ENCODE measurements around the gene SRRM3.

Gene SRRM3

GRCh38 chr7:76252021-76252420 is 50.3 kb downstream of the SRRM3 start:
- H3F3A ChIP-seq (ENCODE audit: insufficient read depth, low read length), result no peaks in the 10 kb centered on the region
- no peak overlapping the region for H3K4me3 ChIP-seq (ENCODE audit: low read depth, low read length, poor library complexity, severe bottlenecking)
- H3K9me2 ChIP-seq (ENCODE audit: low read depth, low read length), result no peaks in the 10 kb centered on the region
- H3K36me3 ChIP-seq (ENCODE audit: insufficient read depth, low read length), result no peaks in the 10 kb centered on the region
- H3K4me1 ChIP-seq (ENCODE audit: insufficient read depth, low read length, severe bottlenecking), result no peaks in the 10 kb centered on the region
- TF ChIP-seq EZH2 (IDR thresholded peaks at IDR 0.05; ENCODE audit: borderline replicate concordance, low read length), result no peak
- TF ChIP-seq, protein P1, sequence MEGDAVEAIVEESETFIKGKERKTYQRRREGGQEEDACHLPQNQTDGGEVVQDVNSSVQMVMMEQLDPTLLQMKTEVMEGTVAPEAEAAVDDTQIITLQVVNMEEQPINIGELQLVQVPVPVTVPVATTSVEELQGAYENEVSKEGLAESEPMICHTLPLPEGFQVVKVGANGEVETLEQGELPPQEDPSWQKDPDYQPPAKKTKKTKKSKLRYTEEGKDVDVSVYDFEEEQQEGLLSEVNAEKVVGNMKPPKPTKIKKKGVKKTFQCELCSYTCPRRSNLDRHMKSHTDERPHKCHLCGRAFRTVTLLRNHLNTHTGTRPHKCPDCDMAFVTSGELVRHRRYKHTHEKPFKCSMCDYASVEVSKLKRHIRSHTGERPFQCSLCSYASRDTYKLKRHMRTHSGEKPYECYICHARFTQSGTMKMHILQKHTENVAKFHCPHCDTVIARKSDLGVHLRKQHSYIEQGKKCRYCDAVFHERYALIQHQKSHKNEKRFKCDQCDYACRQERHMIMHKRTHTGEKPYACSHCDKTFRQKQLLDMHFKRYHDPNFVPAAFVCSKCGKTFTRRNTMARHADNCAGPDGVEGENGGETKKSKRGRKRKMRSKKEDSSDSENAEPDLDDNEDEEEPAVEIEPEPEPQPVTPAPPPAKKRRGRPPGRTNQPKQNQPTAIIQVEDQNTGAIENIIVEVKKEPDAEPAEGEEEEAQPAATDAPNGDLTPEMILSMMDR (IDR thresholded peaks at IDR 0.05; ENCODE audit: low read length), result no peak
- peaks cover 11% of the 10 kb centered on the region for H3K27me3 ChIP-seq (ENCODE audit: insufficient read depth, low read length)
- H3K79me2 ChIP-seq (ENCODE audit: insufficient read depth, low read length), result no peaks in the 10 kb centered on the region
- H2AFZ ChIP-seq (ENCODE audit: low read length), result no peak overlapping the region
- no peak overlapping the region for H3K9ac ChIP-seq (ENCODE audit: low read length)
- no peak overlapping the region for H3K4me2 ChIP-seq (ENCODE audit: low read length)
- no peaks in the 10 kb centered on the region for H4K20me1 ChIP-seq (ENCODE audit: insufficient read depth, low read length)
- H3K9me3 ChIP-seq (ENCODE audit: low read length), result no peaks in the 10 kb centered on the region
- H3K27ac ChIP-seq (ENCODE audit: low read depth, low read length, poor library complexity, severe bottlenecking), result no peak overlapping the region

DNA sequence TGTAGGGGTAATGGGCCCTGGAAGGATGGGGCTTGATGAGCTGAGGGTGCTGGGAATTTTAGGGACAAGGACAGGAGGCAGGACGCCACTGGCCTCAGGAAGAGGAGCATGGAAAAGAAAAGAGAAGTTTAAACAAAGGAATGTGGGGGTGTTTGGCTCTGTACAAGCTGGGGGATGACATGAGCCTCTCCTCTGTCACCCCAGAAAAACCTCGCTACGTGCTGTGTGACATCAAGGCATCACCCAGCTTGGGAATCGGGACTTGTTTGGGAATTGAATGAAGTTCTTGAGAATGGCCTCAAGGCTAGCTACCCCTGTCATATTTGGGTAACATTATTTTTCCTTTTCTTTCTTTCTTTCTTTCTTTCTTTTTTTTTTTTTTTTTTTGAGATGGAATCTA is 53.1 kb downstream of the SRRM3 start:
- Histone ChIP-seq H3K4me3 (ENCODE audit: low read depth, low read length, poor library complexity, severe bottlenecking) (no peak overlapping the region), H3K4me2 (ENCODE audit: low read length) (no peak overlapping the region), H3K9ac (ENCODE audit: low read length) (no peak overlapping the region), H4K20me1 (ENCODE audit: insufficient read depth, low read length) (no peaks in the 10 kb centered on the region), H3K27ac (ENCODE audit: low read depth, low read length, poor library complexity, severe bottlenecking) (no peak overlapping the region), H3F3A (ENCODE audit: insufficient read depth, low read length) (no peaks in the 10 kb centered on the region), H3K9me3 (ENCODE audit: low read length) (no peaks in the 10 kb centered on the region), H3K27me3 (ENCODE audit: insufficient read depth, low read length) (no peaks in the 10 kb centered on the region; the same call in none of the 2 replicates), H2AFZ (ENCODE audit: low read length) (no peak overlapping the region), H3K36me3 (ENCODE audit: insufficient read depth, low read length) (no peaks in the 10 kb centered on the region), H3K4me1 (ENCODE audit: insufficient read depth, low read length, severe bottlenecking) (no peaks in the 10 kb centered on the region), H3K9me2 (ENCODE audit: low read depth, low read length) (no peaks in the 10 kb centered on the region), H3K79me2 (ENCODE audit: insufficient read depth, low read length) (no peaks in the 10 kb centered on the region)
- TF ChIP-seq, protein P1 (IDR thresholded peaks at IDR 0.05; ENCODE audit: low read length), result no peak
- no peak for TF ChIP-seq EZH2 (IDR thresholded peaks at IDR 0.05; ENCODE audit: borderline replicate concordance, low read length)

- Histone ChIP-seq H3K4me2 (ENCODE audit: low read length) (no peak overlapping the region), H3F3A (ENCODE audit: insufficient read depth, low read length) (no peaks in the 10 kb centered on the region), H3K4me3 (ENCODE audit: low read depth, low read length, poor library complexity, severe bottlenecking) (no peak overlapping the region), H3K79me2 (ENCODE audit: insufficient read depth, low read length) (no peaks in the 10 kb centered on the region), H2AFZ (ENCODE audit: low read length) (no peak overlapping the region), H3K9me3 (ENCODE audit: low read length) (no peaks in the 10 kb centered on the region), H3K27me3 (ENCODE audit: insufficient read depth, low read length) (no peaks in the 10 kb centered on the region; the same call in none of the 2 replicates), H4K20me1 (ENCODE audit: insufficient read depth, low read length) (no peaks in the 10 kb centered on the region), H3K9ac (ENCODE audit: low read length) (no peak overlapping the region), H3K36me3 (ENCODE audit: insufficient read depth, low read length) (no peaks in the 10 kb centered on the region), H3K27ac (ENCODE audit: low read depth, low read length, poor library complexity, severe bottlenecking) (no peak overlapping the region), H3K9me2 (ENCODE audit: low read depth, low read length) (no peaks in the 10 kb centered on the region), H3K4me1 (ENCODE audit: insufficient read depth, low read length, severe bottlenecking) (no peaks in the 10 kb centered on the region)
- TF ChIP-seq, protein P1 (IDR thresholded peaks at IDR 0.05; ENCODE audit: low read length), result no peak
- no peak for TF ChIP-seq EZH2 (IDR thresholded peaks at IDR 0.05; ENCODE audit: borderline replicate concordance, low read length)
Observed at GRCh38 chr7:76257973-76258372, 56.3 kb downstream of the SRRM3 start.

All from OCI-LY1 (cell line).